Muscle layer of colon (tissue), 2 donors: ENCODE results near the gene CELSR1.

Source experiments
- H3K27ac ChIP-seq: one replicate; pipeline ENCODE4 v1.7.0; 2013; ENCODE audit warnings: low read depth, mild to moderate bottlenecking, low read length, moderate library complexity
- H3K27me3 ChIP-seq, 2 donors: one replicate each; pipeline ENCODE4 v1.7.0; 2013; ENCODE audit warnings: low read length in 2 of 2, mild to moderate bottlenecking in 2 of 2; ENCODE audit not compliant: insufficient read depth in 2 of 2, control insufficient read depth in 1 of 2
- H3K36me3 ChIP-seq: one replicate; pipeline ENCODE4 v1.7.0; 2013; ENCODE audit warnings: mild to moderate bottlenecking, low read length; ENCODE audit not compliant: insufficient read depth
- H3K4me1 ChIP-seq: one replicate; pipeline ENCODE4 v1.7.0; 2013; ENCODE audit warnings: mild to moderate bottlenecking, low read length; ENCODE audit not compliant: insufficient read depth
- H3K4me3 ChIP-seq, 2 donors: one replicate each; pipeline ENCODE4 v1.7.0; 2013; ENCODE audit warnings: low read length in 2 of 2, low read depth in 1 of 2, mild to moderate bottlenecking in 1 of 2, moderate library complexity in 1 of 2
- H3K9ac ChIP-seq: one replicate; pipeline ENCODE4 v1.7.0; 2013; ENCODE audit warnings: low read length
- H3K9me3 ChIP-seq: one replicate; pipeline ENCODE4 v1.7.0; 2013; ENCODE audit warnings: mild to moderate bottlenecking, low read length
- donor health status: abdominal sarcoma.
- donor health status: Adenocarcinoma of cecum.

The CELSR1 gene

DNA sequence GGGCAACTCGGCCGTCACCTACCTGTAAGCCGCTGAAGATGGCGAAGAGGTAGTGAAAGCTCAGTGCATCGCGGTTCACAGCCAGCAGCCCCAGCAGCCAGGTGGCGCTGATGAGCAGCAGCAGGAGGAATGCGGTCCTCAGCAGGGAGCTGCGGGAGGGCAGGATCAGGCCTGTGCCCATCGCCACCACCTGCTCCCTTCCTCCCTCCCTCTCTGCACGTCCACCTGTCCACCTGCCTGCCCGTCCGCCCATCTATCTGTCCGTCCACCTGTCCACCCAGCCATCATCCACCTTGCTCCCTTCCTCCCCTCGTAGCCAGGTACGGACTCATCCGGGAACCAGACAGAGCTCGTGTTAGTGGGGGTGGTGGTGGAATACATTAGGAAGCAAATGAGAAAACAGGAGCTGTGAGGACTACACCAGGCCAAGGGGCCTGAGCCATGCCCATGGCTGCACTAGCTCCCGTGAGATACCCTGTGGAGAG, 169.7 kb downstream of the CELSR1 start:
- Histone ChIP-seq H3K4me3 (no peak overlapping the region), H3K27ac (no peak overlapping the region), H3K36me3 (no peaks in the 10 kb centered on the region), H3K9me3 (no peaks in the 10 kb centered on the region), H3K9ac (no peak overlapping the region), H3K4me1 (no peaks in the 10 kb centered on the region), H3K27me3 (peaks cover 0 to 33% of the 10 kb centered on the region in 2 donors)

DNA sequence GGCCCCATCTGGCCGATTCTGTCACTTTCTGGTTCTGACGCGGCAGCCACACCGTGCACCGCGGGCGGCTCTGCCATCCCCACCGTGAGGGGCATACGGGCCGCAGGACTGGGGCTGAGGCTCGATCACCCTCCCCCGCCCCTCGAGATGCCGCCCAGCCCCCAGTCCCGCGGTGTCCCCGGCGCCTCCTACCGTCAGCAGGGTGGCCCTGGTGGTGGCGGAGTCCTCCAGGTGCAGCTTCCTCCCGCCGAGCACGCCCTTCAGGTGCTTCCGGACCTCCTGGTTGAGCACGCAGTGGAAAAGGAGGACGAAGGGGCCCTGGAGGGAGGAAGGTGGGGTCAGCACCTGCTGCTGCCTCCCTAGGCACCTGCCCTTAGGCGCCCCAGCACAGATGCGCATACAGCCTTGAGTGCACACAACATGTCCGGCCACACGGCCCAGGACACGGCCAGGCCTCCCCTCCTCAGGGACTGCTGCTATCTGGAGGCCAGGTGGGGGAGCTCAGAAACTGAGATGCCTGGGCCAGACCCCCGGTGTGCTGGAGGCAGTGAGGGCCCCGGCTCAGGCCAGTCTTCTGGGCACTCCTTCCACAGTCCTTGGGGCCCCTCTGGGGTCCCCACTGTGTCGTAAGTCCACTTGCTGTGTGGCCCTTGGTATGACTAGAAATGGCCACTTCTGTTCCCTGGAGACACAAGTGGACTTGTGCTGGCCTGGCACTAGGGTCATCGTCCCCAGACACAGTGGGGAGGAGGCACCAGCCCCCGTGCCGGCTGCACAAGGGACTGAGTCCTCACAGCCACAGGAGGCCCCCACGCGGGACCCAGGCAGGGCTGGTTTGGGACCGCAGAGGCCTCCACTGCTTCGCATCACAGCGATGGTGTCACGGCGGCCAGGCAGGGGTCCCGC, 170.4 kb downstream of the CELSR1 start:
- Histone ChIP-seq H3K27ac (no peak overlapping the region), H3K36me3 (no peaks in the 10 kb centered on the region), H3K4me1 (no peaks in the 10 kb centered on the region), H3K27me3 (peaks cover 0 to 36% of the 10 kb centered on the region in 2 donors), H3K9me3 (no peaks in the 10 kb centered on the region), H3K4me3 (no peak overlapping the region), H3K9ac (no peak overlapping the region)

- Histone ChIP-seq H3K9me3 (no peaks in the 10 kb centered on the region), H3K4me1 (no peaks in the 10 kb centered on the region), H3K4me3 (no peak overlapping the region), H3K27me3 (peaks cover 0 to 36% of the 10 kb centered on the region in 2 donors), H3K9ac (no peak overlapping the region), H3K27ac (no peak overlapping the region), H3K36me3 (no peaks in the 10 kb centered on the region)
Observed at GRCh38 chr22:46366327-46366731, 171.1 kb downstream of the CELSR1 start.

- no peak overlapping the region for H3K27ac ChIP-seq
- H3K27me3 ChIP-seq, result peaks cover 0 to 36% of the 10 kb centered on the region in 2 donors
- no peaks in the 10 kb centered on the region for H3K9me3 ChIP-seq
- H3K4me3 ChIP-seq, result no peak overlapping the region
- no peaks in the 10 kb centered on the region for H3K4me1 ChIP-seq
- H3K36me3 ChIP-seq, result no peaks in the 10 kb centered on the region
- no peak overlapping the region for H3K9ac ChIP-seq
Observed at GRCh38 chr22:46365166-46365624, 172.2 kb downstream of the CELSR1 start.

DNA sequence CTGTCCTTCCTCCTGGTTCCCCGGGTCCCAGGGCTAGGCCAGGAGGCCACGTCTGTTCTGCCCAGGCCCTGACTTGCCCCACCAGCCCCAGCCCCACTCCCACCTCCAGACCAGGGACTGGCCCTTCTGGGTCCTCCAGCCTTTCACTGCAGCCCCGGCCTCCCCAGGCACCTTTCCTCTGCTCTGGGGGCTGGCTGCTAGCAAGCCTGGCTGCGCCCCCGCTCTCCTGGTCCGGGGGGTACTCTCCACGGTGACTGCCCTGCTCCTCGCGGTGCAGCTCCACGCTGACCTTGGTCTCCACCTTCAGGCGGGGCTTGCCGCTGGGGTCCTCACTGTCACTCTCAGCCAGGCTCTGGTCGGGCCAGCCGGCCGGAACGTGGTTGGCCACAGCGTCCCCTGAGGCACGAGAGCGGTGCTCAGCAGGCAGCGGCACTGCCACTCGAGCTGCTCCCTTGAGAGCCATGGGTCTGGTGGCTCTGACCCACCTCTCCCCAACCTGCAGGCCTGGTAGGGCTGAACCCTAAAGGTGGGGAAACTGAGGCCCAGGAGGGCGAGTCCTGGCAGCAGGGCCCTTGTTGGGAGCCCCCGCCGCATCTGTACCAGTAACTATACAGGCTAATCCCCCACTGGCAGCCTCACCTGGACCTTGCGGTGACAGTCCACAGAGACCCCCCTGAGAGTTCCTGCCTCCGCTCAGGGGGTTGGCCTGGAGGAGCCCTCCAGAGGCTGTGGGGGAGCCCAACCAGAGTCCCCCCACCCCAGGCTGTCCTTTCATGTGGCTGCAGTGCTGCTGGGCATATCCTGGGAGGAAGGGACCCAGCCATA, 172.9 kb downstream of the CELSR1 start:
- Histone ChIP-seq H3K27ac (no peak overlapping the region), H3K4me3 (no peak overlapping the region), H3K9ac (no peak overlapping the region), H3K36me3 (no peaks in the 10 kb centered on the region), H3K4me1 (no peaks in the 10 kb centered on the region), H3K27me3 (peaks cover 0 to 36% of the 10 kb centered on the region in 2 donors), H3K9me3 (no peaks in the 10 kb centered on the region)

GRCh38 chr22:46363611-46364321, 173.7 kb downstream of the CELSR1 start:
- no peaks in the 10 kb centered on the region for H3K36me3 ChIP-seq
- peaks cover 0 to 36% of the 10 kb centered on the region in 2 donors for H3K27me3 ChIP-seq
- no peak overlapping the region for H3K4me3 ChIP-seq
- H3K4me1 ChIP-seq, result no peaks in the 10 kb centered on the region
- H3K9ac ChIP-seq, result no peak overlapping the region
- H3K9me3 ChIP-seq, result no peaks in the 10 kb centered on the region
- no peak overlapping the region for H3K27ac ChIP-seq

GRCh38 chr22:46362934-46363515, 174.4 kb downstream of the CELSR1 start:
- Histone ChIP-seq H3K27ac (no peak overlapping the region), H3K36me3 (no peaks in the 10 kb centered on the region), H3K9me3 (no peaks in the 10 kb centered on the region), H3K4me1 (no peaks in the 10 kb centered on the region), H3K27me3 (peaks cover 0 to 36% of the 10 kb centered on the region in 2 donors), H3K4me3 (no peak overlapping the region), H3K9ac (no peak overlapping the region)

- H3K4me1 ChIP-seq, result no peaks in the 10 kb centered on the region
- no peak overlapping the region for H3K9ac ChIP-seq
- no peak overlapping the region for H3K4me3 ChIP-seq
- H3K27ac ChIP-seq, result no peak overlapping the region
- H3K36me3 ChIP-seq, result no peaks in the 10 kb centered on the region
- H3K9me3 ChIP-seq, result no peaks in the 10 kb centered on the region
- H3K27me3 ChIP-seq, result peaks cover 0 to 34% of the 10 kb centered on the region in 2 donors
Observed at GRCh38 chr22:46362203-46362933, 175.1 kb downstream of the CELSR1 start.

DNA sequence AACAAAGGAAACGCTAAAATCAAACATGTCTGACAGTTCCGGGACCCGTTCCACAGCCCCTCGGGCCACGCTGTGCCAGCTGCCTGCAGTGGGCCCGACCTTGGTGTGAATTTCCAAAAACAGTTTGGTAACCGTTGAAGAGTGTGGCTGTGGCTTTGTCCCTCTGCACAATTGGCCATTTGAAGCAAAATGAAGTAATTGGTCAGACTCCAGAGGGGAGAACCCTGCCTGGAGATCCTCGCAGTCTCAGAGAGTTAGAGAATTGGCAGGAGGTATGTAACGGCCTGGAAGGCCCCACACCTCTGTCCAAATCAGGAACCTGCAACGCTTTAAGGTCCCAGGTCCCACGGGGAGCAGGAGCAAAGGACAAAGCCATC, 175.6 kb downstream of the CELSR1 start:
- no peak overlapping the region for H3K4me3 ChIP-seq
- no peak overlapping the region for H3K27ac ChIP-seq
- no peak overlapping the region for H3K9ac ChIP-seq
- no peaks in the 10 kb centered on the region for H3K9me3 ChIP-seq
- H3K27me3 ChIP-seq, result peaks cover 0 to 28% of the 10 kb centered on the region in 2 donors
- H3K36me3 ChIP-seq, result no peaks in the 10 kb centered on the region
- no peaks in the 10 kb centered on the region for H3K4me1 ChIP-seq

DNA sequence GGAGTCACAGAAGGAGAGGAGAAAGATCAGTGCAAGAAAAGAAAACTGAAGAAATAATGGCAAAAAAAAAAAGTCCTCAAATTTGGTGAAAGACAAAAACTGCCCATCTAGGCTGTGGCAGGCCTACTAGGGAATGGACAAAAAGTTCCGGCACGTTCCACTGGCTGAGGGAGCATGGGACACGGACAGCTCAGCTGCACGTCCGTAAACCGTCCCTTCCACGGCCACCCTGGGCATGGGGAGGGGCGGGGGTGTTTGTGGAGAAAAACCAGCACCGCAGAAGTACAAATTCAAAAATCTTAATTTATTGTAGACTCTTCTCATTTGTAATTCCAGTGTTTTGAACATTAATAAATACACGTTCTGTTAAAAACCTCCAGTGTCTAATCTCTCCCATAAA, 176.5 kb downstream of the CELSR1 start:
- Histone ChIP-seq H3K36me3 (no peaks in the 10 kb centered on the region), H3K4me1 (no peaks in the 10 kb centered on the region), H3K9me3 (no peaks in the 10 kb centered on the region)

More for the DNA sequence above, 176.5 kb downstream of the CELSR1 start:
- Histone ChIP-seq H3K27ac (no peak overlapping the region), H3K4me3 (no peak overlapping the region), H3K27me3 (peaks cover 0 to 25% of the 10 kb centered on the region in 2 donors), H3K9ac (no peak overlapping the region)
